ENCODE data around the gene PRTG. TPM values are rescaled to one million over a fixed set of nuclear protein-coding genes. Genes with fewer than 3 reads are reported as not detected.
"Not testable (repeated sequence)": the region's sequence is repeated elsewhere in the genome, so short reads cannot be mapped to it uniquely, and the experiment has no call there.

Gene PRTG
- polyA plus RNA-seq, 4 donors: 11.3 to 14.8 (median 13.4) TPM

DNA sequence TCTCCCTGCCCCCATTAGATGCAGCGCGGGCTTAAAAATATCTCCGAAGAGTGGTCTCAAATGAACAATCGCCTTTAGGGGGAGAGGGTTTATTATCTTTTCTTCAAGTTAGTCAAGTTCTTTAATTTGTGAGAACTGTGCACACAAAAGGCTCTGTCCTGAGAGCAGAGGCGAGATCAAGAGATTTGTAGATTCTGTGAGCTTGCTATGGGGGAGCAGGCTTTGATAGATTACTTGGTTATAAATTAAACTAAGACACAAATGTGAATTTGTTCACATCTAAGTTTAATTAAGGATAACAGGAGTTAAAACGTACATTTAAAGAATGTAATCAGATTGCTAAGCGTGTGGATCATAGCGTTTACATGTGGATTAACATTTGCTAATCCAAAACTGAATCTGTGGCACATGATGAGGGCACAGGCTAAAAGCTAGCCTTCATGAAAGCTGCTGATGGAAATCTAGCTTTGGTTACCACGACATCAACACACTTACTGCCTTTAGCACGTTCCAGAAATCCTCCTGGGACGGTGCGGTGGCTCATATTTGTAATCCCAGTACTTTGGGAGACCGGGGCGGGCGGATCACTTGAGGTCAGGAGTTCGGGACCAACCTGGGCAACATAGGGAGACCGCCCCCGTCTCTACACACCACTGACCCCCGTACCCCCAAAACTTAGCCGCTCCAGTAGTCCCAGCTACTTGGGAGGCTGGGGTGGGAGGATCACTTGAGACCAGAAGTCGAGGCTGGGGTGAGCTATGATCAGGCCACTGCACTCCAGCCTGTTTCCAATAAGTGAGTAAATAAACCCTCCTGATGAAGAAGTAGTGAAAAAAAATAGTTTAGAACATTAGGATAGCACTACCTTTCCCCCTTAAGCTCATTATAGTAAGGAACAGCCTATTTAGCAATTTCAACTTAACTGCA, 1.0 kb upstream of the PRTG start:
- peak in 3 of 4 donors; percentile 28 to 82 (median 49) for DNase-seq (ENCODE audit: low read depth in 4 of 4, low spot score in 2 of 4)

DNA sequence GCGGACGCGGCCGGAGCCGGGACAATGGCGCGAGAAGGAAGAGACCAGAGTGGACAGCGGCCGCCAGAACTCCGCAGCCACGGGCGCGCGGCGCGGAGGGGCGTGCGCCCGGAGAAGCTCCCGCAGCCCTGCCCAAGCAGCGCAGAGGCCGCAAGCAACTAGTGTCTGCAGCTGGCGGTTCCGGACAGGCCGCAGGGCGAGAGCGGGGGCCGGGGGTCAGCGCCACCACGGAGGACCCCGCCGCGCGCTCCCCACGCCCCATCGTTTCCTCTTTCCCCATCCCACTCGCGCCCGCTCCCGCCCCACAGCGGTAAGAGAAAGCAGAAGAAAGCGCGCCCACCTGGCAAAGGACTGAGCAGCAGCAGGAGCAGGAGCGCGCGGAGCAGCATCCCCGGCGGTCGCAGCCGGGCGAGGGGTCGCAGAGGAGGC, 440 bp downstream of the PRTG start:
- DNase-seq (ENCODE audit: low read depth in 4 of 4, low spot score in 2 of 4): peak in 2 of 4 donors; percentile 34 to 46

DNA sequence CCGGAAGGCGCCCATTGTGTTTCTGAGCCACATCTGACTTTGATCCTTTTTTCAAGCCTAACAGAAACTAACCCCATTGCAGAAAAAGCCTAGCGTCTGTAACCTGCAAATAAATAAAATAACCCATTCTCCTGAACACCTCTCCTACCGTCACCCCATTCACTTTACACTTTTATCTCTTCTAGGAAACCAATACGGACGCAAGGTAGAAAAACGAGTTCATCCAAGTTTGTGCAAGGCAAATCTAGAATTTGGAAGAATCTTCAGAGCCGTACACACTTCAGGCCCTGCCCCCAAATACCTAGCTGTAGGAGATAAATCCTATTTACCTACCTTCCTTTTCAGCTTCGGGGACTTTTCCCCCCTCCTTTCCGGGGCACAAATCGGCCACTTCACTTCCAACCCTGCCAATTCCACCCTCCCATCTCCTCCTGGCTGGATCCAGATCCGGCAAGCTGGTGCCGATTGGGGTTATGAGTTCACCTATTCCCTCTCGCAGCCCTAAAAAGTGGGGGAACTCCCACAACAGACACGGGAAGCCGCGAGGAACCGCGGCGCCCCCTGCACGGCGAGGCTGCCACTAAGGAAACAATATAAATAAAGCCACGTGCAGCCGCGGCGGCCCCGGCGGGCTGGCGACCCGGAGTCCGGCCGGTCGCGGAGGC, 987 bp downstream of the PRTG start:
- peak in 3 of 4 donors; percentile 26 to 50 (median 31) for DNase-seq (ENCODE audit: low read depth in 4 of 4, low spot score in 2 of 4)

DNA sequence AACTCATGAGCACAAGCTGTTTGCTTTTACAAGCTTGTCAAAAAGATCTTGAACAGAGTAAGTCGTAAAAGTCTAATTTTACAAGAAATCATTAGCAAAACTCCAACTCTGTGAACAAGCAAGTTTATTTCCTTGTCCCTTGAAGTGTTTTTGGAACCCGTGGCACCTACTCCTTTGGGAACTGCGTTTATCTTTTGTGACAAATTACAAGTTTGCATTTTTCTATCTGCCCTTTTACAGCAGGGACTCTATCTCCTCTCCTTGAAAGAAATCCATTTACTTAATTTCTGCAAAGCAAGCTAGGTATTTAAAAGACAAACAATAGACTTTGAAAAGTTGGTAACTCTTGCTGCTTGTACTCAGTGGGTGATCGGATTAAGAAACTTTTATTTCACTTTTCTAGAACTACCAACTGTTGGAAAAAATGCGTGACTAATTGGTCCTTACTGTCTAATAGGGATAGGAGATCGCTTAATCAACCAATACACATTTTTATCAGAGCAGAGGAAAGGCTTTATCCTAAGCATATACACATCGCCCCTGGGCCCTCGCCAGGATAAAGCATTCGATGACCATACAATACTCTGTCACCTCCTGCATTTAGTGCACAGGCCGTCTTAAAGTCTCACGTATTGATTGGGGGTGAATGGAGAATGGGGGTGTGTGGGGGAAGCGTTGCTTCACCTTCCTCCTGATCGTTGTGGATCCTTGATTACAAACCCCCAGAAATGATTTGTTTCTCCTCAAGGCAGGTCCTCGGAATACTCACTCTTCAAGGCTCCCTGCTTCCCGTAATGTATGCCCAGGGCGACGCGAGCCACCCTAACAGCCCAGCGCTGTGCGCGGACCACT, 1.7 kb downstream of the PRTG start:
- peak in 3 of 4 donors; percentile 35 to 62 (median 39) for DNase-seq (ENCODE audit: low read depth in 4 of 4, low spot score in 2 of 4)

DNA sequence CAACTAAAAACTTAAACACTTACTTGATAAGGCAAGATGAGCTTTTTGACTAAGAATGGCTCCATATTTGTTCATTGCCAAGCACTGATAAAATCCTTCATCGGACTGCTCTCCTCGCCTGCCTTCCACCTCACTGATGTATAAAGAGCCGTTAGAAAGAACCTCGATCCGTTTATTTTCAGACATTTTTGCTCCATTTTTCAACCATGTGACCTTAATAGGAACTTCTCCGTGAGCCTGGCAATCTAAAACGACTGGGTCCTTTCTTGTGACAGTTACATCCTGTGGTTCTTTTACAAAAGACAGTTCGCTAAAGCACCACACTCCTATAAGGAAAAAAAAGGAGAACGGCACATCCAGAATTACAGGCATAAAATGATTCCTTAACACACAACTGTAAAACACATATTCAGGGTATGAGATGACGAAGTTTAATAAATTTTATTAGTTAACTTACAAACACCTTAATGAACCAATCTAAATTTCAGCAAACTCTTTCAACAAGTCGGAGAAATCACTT, 2.5 kb downstream of the PRTG start:
- peak in 1 of 4 donors; percentile 43 for DNase-seq (ENCODE audit: low read depth in 4 of 4, low spot score in 2 of 4)

DNA sequence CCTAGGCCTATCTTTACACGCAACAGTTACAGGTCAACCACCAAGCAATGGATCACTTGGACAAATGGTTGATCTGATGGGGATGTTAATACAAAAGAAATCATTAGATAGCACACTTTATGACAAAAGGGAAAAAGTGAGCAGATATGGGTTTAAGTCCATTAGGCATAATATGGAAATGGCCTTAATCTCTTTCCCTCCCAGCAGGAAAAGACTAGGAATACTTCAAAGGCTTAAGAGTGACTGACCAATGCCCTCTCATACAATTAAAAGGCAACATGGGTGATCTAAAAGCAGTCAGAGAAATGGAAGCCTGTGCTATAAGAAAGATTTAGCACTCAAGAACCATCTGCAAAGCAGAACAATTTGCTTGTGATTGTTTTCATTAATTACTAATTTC, 3.3 kb downstream of the PRTG start:
- no peak for DNase-seq (ENCODE audit: low read depth in 4 of 4, low spot score in 2 of 4)

DNA sequence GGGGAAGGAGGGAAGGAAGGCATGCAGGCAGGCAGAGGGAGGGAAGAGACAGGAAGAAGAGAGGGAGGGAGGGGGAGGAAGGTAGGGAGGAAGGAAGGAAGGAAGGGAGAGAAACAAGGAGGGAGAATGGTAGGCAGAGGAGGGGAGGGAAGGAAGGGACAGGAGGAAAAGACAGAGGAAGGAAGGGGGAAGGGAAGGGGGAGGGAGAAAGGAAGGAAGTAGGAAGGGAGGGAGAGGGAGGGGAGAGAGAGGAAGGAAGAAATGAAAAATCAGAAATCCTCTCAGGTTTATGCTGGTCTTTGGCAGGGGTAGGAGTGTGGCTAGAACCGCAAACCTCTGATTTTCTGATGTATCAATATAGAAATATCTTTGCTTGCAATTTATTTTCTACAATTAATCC, 4.2 kb downstream of the PRTG start:
- no peak for DNase-seq (ENCODE audit: low read depth in 4 of 4, low spot score in 2 of 4)

DNA sequence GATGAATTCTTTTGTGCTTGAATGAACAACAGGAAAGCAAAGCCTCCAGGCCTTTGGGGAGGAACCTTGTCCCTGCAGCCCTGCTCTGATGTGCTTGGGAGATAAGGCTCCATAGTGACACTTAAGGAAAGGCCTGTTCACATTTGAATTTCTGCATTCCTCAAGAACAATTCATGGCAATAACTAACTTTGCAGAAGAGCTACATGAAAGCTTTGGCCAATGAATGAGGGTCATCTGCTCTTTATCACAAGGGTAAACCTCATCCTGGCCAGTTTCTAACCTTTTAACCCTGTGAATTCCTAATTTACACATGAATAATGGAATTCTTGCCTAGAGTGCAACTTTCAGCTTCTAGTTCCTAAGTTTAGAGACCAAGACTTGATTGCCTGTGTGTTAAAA, 5.6 kb downstream of the PRTG start:
- peak in 1 of 4 donors; percentile 35 for DNase-seq (ENCODE audit: low read depth in 4 of 4, low spot score in 2 of 4)

DNA sequence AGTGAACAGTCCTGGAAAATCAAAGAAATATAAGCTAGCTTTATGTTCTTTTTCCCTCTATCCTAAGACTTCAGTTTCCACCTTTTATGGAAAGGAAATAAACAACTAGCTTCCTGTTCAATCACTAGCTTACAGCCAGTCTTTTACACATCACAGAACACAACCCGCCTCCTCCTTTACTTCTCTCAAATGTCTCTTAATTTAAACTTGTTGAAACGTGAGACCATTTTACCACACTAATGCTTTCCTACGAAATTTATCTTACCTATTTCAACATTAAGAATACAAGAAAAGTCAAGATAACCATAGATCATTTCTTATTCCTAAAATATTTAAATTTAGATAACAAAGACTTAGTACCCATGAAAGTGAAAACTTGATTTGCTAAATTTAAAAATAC, 6.2 kb downstream of the PRTG start:
- DNase-seq (ENCODE audit: low read depth in 4 of 4, low spot score in 2 of 4): no peak

DNA sequence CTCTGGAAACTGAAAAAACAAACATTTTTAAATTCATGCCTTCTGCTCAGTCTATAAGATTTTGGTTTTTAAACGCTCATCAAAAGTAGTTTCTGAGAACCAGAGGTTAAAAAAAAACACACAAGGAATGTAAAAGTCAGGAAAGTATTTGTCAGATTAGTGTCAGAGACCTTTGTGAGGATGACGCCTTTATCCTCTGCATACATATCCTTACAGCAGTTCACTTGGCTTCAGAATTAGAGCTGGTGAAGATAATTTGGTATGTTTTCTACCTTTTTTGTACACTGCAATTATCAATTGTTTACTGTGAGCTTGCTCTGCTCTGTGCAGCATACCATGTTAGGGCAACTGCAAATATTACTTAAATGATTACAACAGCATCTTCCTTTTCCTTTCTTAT, 8.3 kb downstream of the PRTG start:
- DNase-seq (ENCODE audit: low read depth in 4 of 4, low spot score in 2 of 4): no peak

DNA sequence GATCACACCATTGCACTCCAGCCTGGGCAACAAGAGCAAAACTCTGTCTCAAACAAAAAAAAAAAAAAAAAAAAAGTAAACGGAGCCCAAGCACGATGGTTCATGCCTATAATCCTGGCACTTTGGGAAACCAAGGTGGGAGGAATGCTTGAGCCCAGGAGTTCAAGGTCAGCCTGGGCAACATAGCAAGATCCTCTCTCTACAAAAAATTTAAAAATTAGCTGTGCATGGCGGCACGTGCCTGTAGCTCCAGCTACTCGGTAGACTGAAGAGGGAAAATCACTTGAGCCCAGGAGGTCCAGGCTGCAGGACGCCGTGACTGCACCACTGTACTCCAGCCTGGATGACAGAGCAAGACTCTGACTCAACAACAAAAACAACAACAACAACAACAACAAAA, 9.5 kb downstream of the PRTG start:
- DNase-seq (ENCODE audit: low read depth in 4 of 4, low spot score in 2 of 4): not testable (repeated sequence)

DNA sequence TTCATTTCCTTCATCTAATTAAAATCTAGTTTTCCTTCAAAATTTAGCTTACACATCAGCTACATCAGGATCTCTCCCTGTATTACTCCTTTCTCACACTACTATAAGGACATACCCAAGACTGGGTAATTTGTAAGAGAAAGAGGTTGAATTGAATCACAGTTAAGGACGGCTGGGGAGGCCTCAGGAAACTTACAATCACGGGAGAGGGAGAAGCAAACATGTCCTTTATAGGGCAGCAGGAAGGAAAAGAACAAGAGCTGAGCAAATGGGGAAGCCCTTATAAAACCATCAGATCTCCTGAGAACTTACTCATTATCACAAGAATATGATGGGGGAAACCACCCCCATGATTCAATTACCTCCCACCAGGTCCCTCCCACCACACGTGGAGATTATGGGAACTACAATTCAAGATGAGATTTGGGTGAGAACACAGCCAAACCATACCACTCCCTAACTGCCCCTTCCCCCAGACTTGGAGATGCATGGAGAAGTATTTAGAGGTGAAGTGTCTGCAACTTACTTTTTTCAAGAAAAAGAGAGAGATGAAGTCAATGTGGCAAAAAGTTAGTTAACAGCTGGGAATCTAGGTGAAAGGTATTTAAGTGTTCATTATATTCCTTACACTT, 21.3 kb downstream of the PRTG start:
- DNase-seq (ENCODE audit: low read depth in 4 of 4, low spot score in 2 of 4): no peak

DNA sequence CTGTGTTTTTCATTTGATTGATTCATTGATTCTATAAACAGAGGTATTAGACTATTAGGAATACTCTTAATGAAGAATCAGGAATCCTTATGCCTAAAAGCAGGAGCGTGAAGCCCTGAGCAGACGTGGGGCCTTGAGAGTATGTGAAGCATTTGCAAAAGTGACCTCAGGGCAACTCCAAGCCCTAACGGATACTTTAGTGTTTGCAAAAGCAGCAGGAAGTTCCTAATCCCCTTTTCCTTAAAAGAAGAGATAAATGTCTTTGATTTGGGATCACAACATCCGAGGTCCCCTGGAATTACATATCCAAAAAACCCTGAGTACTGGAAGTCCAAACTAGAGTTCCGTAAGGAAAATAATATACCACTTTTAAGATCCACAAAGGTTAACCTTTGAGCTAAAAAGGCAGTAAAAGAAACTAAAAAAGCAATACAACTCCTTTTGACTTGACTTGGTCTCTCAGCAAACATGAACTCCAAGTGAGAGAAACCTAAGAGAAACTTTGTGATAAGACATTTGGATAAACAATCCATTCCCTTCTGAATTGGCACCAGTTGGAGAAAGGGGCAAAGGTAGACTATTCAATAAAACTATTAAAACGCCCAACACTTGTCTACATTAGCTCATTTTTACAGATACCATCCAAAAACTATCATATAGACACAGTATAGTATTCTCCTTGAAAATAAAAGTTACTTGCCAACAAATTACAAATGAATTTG, 27.4 kb downstream of the PRTG start:
- no peak for DNase-seq (ENCODE audit: low read depth in 4 of 4, low spot score in 2 of 4)

DNA sequence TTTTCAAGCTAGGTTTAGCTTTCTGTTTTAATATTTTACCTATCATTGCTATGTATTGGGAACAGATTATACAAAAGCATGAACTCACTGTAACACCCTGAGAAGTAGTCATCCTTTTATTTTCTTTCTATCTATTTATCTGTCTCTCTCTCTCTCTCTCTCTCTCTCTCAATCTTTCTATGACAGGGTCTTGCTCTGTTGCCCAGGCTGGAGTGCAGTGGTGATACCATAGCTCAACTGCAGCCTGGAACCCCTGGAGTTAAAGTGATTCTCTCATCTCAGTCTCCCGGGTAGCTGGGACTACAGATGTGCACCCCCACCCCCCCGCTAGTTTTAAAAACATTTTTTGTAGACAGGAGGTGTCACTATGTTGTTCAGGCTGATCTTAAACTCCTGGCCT, 28.9 kb downstream of the PRTG start:
- DNase-seq (ENCODE audit: low read depth in 4 of 4, low spot score in 2 of 4): no peak

DNA sequence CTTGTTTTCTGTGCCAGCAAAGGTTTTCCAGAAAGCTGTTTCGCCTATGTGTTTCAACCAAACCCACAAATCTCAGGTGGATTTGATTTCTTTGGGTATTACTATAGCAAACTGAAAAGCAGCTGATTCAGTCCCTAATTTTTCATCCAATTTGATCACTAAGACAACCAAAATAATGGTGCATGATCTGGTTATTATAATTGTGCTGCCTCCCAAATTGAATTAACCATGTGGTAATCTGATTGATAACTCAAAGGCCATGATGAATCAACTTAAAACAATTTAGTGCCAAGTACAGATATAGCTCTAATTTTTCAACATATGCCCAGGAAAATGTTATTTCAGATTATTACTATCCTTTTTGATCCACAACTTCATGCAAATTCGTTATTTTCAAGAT, 30.6 kb downstream of the PRTG start:
- DNase-seq (ENCODE audit: low read depth in 4 of 4, low spot score in 2 of 4): no peak

DNA sequence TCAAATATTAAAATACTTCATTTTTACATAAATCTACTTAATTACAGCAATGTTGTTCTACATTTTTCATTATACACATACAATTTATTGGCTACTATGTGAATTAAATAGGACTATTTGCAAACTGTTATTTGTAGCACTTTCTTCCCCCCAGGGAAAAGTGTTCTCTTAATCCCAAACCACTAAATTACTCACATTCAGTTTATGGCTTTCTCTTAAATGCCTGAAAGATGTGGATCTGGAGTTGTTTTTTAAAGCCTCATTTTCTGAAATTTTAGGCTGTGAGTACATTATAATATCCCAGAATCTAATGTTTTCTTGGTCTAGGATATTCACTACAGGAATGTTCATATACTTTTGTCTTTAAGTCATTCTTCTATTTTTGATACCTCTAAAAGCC, 32.7 kb downstream of the PRTG start:
- no peak for DNase-seq (ENCODE audit: low read depth in 4 of 4, low spot score in 2 of 4)

DNA sequence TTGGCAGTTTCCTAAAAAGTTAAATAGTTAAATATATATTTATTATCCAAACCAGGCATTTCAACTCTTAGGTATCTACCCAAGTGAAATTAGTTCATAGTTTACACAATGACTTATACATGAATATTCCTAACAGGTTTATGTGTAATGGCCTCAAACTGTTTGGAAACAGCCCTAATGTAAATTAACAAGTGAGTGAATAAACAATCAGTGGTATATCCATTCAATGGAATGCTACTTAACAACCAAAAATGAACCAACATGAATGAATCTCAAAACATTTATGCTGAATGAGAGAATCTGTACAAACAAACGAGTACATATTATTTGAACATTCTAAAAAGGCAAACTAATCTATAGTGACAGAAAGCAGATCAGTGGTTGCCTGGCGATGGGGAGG, 33.5 kb downstream of the PRTG start:
- no peak for DNase-seq (ENCODE audit: low read depth in 4 of 4, low spot score in 2 of 4)

DNA sequence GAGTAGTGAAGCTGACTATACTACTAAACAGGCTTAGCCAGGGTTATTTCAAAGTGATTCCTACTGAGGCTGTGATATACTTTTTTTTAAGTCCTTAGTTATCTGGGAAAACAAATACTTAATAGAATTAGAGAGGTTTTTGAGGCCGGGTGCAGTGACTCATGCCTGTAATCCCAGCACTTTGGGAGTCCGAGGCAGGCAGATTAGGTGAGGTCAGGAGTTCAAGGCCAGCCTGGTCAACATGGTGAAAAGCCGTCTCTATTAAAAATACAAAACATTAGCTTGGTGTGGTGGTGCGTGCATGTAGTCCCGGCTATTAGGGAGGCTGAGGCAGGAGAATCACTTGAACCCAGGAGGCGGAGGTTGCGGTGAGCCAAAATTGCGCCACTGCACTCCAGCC, 34.2 kb downstream of the PRTG start:
- DNase-seq (ENCODE audit: low read depth in 4 of 4, low spot score in 2 of 4): no peak

DNA sequence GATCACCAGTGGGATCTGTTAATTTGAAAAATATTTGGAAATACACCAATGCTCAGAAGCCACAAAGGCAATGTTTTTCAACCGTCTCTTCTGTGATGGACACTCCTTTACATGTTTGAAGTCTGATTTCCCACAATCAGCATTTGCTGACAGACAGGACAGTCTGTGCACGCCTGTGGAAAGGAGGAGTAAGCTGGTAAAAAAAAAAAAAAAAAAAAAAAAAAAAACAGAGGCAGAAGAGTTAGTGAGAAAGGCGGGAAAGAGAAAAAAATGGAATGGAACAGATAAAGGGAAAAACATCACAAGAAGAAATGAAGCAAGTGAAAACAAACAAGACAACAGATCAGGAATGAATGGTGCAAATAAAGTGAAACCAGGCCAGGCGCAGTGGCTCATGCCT, 35.0 kb downstream of the PRTG start:
- no peak for DNase-seq (ENCODE audit: low read depth in 4 of 4, low spot score in 2 of 4)

DNA sequence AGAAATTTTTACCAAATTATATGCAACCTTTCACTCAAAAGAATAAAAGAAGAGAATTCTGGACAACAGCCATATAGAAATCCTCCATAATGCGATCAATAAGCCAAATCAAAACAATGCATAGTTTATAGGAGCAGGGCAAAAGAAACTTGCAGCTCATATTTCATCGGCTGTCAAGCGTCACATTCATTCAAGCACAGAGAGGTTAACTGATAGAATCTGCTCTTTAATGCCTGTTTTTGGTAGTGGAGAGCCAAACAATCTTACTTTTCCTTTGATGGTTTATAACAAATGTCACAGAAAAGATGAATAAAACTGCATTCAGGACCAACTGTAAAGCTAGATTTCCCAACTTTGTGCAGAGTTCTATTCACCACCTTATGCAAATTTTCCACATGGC, 35.4 kb downstream of the PRTG start:
- DNase-seq (ENCODE audit: low read depth in 4 of 4, low spot score in 2 of 4): no peak
